ENCODE data around the gene KAZN.

Gene KAZN

GRCh38 chr1:14599183-14599791 lies 802 bp downstream of the KAZN start:
- Mint-ChIP-seq H3K4me1 (no peaks in the 10 kb centered on the region), H3K36me3 (no peaks in the 10 kb centered on the region), H3K27ac (no peak overlapping the region)

GRCh38 chr1:14599800-14600199 lies 1.3 kb downstream of the KAZN start:
- Mint-ChIP-seq H3K4me1 (no peaks in the 10 kb centered on the region), H3K27ac (no peak overlapping the region), H3K4me3 (no peak overlapping the region), H3K9me3 (no peaks in the 10 kb centered on the region), H3K36me3 (no peaks in the 10 kb centered on the region)
- ATAC-seq (no peak), DNase-seq (ENCODE audit: low spot score in 2 of 2) (no peak)

More at GRCh38 chr1:14599183-14599791, 802 bp downstream of the KAZN start:
- Mint-ChIP-seq H3K4me3 (no peak overlapping the region), H3K9me3 (no peaks in the 10 kb centered on the region)
- no peak for DNase-seq (ENCODE audit: low spot score in 2 of 2)
- ATAC-seq: no peak

- Mint-ChIP-seq H3K27ac (no peak overlapping the region), H3K4me1 (no peaks in the 10 kb centered on the region), H3K9me3 (no peaks in the 10 kb centered on the region), H3K4me3 (no peak overlapping the region), H3K36me3 (no peaks in the 10 kb centered on the region)
- no peak for ATAC-seq
- DNase-seq (ENCODE audit: low spot score in 2 of 2): no peak
These were observed 2.1 kb downstream of the KAZN start for GRCh38 chr1:14600405-14601112.

GRCh38 chr1:14602136-14602535 lies 3.7 kb downstream of the KAZN start:
- Mint-ChIP-seq H3K4me1 (no peaks in the 10 kb centered on the region), H3K36me3 (no peaks in the 10 kb centered on the region), H3K4me3 (no peak overlapping the region), H3K9me3 (no peaks in the 10 kb centered on the region), H3K27ac (no peak overlapping the region)
- ATAC-seq (no peak), DNase-seq (ENCODE audit: low spot score in 2 of 2) (no peak)

GRCh38 chr1:14603645-14604044 lies 5.2 kb downstream of the KAZN start:
- ATAC-seq: no peak
- no peak for DNase-seq (ENCODE audit: low spot score in 2 of 2)
- H3K9me3 Mint-ChIP-seq: no peaks in the 10 kb centered on the region
- H3K4me3 Mint-ChIP-seq: no peak overlapping the region
- H3K36me3 Mint-ChIP-seq: no peaks in the 10 kb centered on the region
- H3K27ac Mint-ChIP-seq: no peak overlapping the region
- H3K4me1 Mint-ChIP-seq: no peaks in the 10 kb centered on the region

- Mint-ChIP-seq H3K4me1 (no peaks in the 10 kb centered on the region), H3K4me3 (no peak overlapping the region), H3K27ac (no peak overlapping the region), H3K36me3 (no peaks in the 10 kb centered on the region), H3K9me3 (no peaks in the 10 kb centered on the region)
- DNase-seq (ENCODE audit: low spot score in 2 of 2): no peak
- peak; percentile 13 for ATAC-seq
These were observed 5.9 kb downstream of the KAZN start for GRCh38 chr1:14604414-14604813.

GRCh38 chr1:14605945-14606344 lies 7.5 kb downstream of the KAZN start:
- Mint-ChIP-seq H3K36me3 (no peaks in the 10 kb centered on the region), H3K4me1 (no peaks in the 10 kb centered on the region), H3K27ac (no peak overlapping the region), H3K4me3 (no peak overlapping the region), H3K9me3 (no peaks in the 10 kb centered on the region)
- DNase-seq (ENCODE audit: low spot score in 2 of 2): no peak
- ATAC-seq: no peak

- Mint-ChIP-seq H3K9me3 (no peaks in the 10 kb centered on the region), H3K4me3 (no peak overlapping the region), H3K36me3 (no peaks in the 10 kb centered on the region), H3K4me1 (no peaks in the 10 kb centered on the region), H3K27ac (no peak overlapping the region)
- no peak for DNase-seq (ENCODE audit: low spot score in 2 of 2)
- ATAC-seq: no peak
These were observed 8.1 kb downstream of the KAZN start for GRCh38 chr1:14606632-14607031.

GRCh38 chr1:14607295-14607694 lies 8.8 kb downstream of the KAZN start:
- H3K36me3 Mint-ChIP-seq: no peaks in the 10 kb centered on the region
- DNase-seq (ENCODE audit: low spot score in 2 of 2) (no peak), ATAC-seq (no peak)
- no peak overlapping the region for H3K4me3 Mint-ChIP-seq
- no peaks in the 10 kb centered on the region for H3K4me1 Mint-ChIP-seq
- no peaks in the 10 kb centered on the region for H3K9me3 Mint-ChIP-seq
- H3K27ac Mint-ChIP-seq: no peak overlapping the region

GRCh38 chr1:14608308-14608707 lies 9.8 kb downstream of the KAZN start:
- Mint-ChIP-seq H3K4me1 (no peaks in the 10 kb centered on the region), H3K36me3 (no peaks in the 10 kb centered on the region), H3K27ac (no peak overlapping the region), H3K4me3 (no peak overlapping the region), H3K9me3 (no peaks in the 10 kb centered on the region)
- ATAC-seq: no peak
- no peak for DNase-seq (ENCODE audit: low spot score in 2 of 2)

GRCh38 chr1:14610761-14611160 lies 12.3 kb downstream of the KAZN start:
- Mint-ChIP-seq H3K4me3 (no peak overlapping the region), H3K27ac (no peak overlapping the region), H3K36me3 (no peaks in the 10 kb centered on the region), H3K4me1 (no peaks in the 10 kb centered on the region), H3K9me3 (no peaks in the 10 kb centered on the region)
- DNase-seq (ENCODE audit: low spot score in 2 of 2): no peak
- ATAC-seq: no peak

GRCh38 chr1:14611792-14612191 lies 13.3 kb downstream of the KAZN start:
- H3K27ac Mint-ChIP-seq: no peak overlapping the region
- no peak for ATAC-seq
- H3K4me3 Mint-ChIP-seq: no peak overlapping the region
- no peaks in the 10 kb centered on the region for H3K4me1 Mint-ChIP-seq
- H3K9me3 Mint-ChIP-seq: no peaks in the 10 kb centered on the region
- H3K36me3 Mint-ChIP-seq: no peaks in the 10 kb centered on the region
- DNase-seq (ENCODE audit: low spot score in 2 of 2): no peak

GRCh38 chr1:14612256-14612655 lies 13.8 kb downstream of the KAZN start:
- Mint-ChIP-seq H3K36me3 (no peaks in the 10 kb centered on the region), H3K4me3 (no peak overlapping the region), H3K27ac (no peak overlapping the region), H3K9me3 (no peaks in the 10 kb centered on the region), H3K4me1 (no peaks in the 10 kb centered on the region)
- ATAC-seq: no peak
- no peak for DNase-seq (ENCODE audit: low spot score in 2 of 2)

- no peaks in the 10 kb centered on the region for H3K9me3 Mint-ChIP-seq
- no peaks in the 10 kb centered on the region for H3K4me1 Mint-ChIP-seq
- no peak overlapping the region for H3K4me3 Mint-ChIP-seq
- ATAC-seq: no peak
- H3K27ac Mint-ChIP-seq: no peak overlapping the region
- no peak for DNase-seq (ENCODE audit: low spot score in 2 of 2)
- no peaks in the 10 kb centered on the region for H3K36me3 Mint-ChIP-seq
These were observed 15.4 kb downstream of the KAZN start for GRCh38 chr1:14613926-14614325.

GRCh38 chr1:14614341-14614740 lies 15.9 kb downstream of the KAZN start:
- Mint-ChIP-seq H3K4me3 (no peak overlapping the region), H3K27ac (no peak overlapping the region), H3K36me3 (no peaks in the 10 kb centered on the region), H3K4me1 (no peaks in the 10 kb centered on the region), H3K9me3 (no peaks in the 10 kb centered on the region)
- ATAC-seq (no peak), DNase-seq (ENCODE audit: low spot score in 2 of 2) (no peak)

- no peak overlapping the region for H3K4me3 Mint-ChIP-seq
- no peak for DNase-seq (ENCODE audit: low spot score in 2 of 2)
- H3K4me1 Mint-ChIP-seq: no peaks in the 10 kb centered on the region
- no peaks in the 10 kb centered on the region for H3K9me3 Mint-ChIP-seq
- no peak overlapping the region for H3K27ac Mint-ChIP-seq
- no peaks in the 10 kb centered on the region for H3K36me3 Mint-ChIP-seq
- ATAC-seq: no peak
These were observed 17.2 kb downstream of the KAZN start for GRCh38 chr1:14615549-14616218.
